Duodenal mucosa (tissue), 2 donors: ENCODE data around the gene CANT1.
"Not testable (repeated sequence)": the region's sequence is repeated elsewhere in the genome, so short reads cannot be mapped to it uniquely, and the experiment has no call there.

ENCODE experiments used
- H3K27ac ChIP-seq: one replicate; pipeline ENCODE4 v1.7.0; 2013; ENCODE audit warnings: low read depth, low read length
- H3K27me3 ChIP-seq, 2 donors: one replicate each; pipeline ENCODE4 v1.7.0; 2013; ENCODE audit warnings: low read length in 2 of 2, control low read depth in 1 of 2; ENCODE audit not compliant: insufficient read depth in 2 of 2, control insufficient read depth in 1 of 2
- H3K36me3 ChIP-seq, 2 donors: one replicate each; pipeline ENCODE4 v1.7.0; 2013; ENCODE audit warnings: low read length in 2 of 2, control low read depth in 1 of 2; ENCODE audit not compliant: insufficient read depth in 2 of 2, control insufficient read depth in 1 of 2
- H3K4me1 ChIP-seq, 2 donors: one replicate each; pipeline ENCODE4 v1.7.0; 2013; ENCODE audit warnings: low read length in 2 of 2, control low read depth in 1 of 2; ENCODE audit not compliant: insufficient read depth in 2 of 2, control insufficient read depth in 1 of 2
- H3K4me3 ChIP-seq, 2 donors: one replicate each; pipeline ENCODE4 v1.7.0; 2013; ENCODE audit warnings: low read length in 2 of 2, low read depth in 1 of 2
- H3K9ac ChIP-seq, 2 donors: one replicate each; pipeline ENCODE4 v1.7.0; 2013; ENCODE audit warnings: low read length in 2 of 2, low read depth in 1 of 2
- H3K9me3 ChIP-seq, 2 donors: one replicate each; pipeline ENCODE4 v1.7.0; 2013; ENCODE audit warnings: low read length in 2 of 2, control low read depth in 1 of 2; ENCODE audit not compliant: control insufficient read depth in 1 of 2

Gene CANT1

DNA sequence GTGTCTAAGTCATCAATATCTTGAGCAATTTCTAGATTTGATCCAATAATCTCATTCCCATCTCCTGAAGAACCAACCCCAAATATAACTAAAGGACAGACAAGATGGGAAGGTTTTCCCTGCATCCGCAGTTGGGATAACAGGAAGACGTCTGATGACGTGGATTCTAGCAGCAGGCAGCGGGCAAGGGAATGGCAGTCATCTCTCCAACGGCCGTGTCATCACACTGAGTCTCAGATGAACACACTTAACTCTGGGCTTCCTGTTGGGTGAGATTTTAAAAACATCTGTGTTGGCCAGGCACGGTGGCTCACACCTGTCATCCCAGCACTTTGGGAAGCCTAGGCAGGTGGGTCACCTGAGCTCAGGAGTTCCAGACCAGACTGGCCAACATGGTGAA is 63.4 kb downstream of the CANT1 start:
- Histone ChIP-seq H3K9me3 (peaks cover 7 to 13% of the 10 kb centered on the region in 2 donors), H3K4me3 (no peak overlapping the region), H3K27ac (no peak overlapping the region), H3K4me1 (peaks cover 10 to 11% of the 10 kb centered on the region in 2 donors), H3K36me3 (no peaks in the 10 kb centered on the region), H3K9ac (no peak overlapping the region), H3K27me3 (no peaks in the 10 kb centered on the region)

DNA sequence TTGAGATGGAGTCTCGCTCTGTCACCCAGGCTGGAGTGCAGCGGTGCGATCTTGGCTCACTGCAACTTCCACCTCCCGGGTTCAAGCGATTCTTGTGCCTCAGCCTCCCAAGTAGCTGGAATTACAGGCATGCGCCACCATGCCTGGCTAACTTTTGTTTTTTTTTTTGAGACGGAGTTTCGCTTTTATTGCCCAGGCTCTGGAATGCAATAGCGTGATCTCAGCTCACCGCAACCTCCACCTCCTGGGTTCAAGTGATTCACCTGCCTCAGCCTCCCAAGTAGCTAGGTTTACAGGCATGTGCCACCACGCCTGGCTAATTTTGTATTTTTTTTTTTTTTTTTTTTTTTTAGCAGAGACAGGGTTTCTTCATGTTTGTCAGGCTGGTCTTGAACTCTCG is 64.1 kb downstream of the CANT1 start:
- H3K36me3 ChIP-seq, H3K4me3 ChIP-seq, H3K27ac ChIP-seq, H3K9me3 ChIP-seq, H3K9ac ChIP-seq, H3K27me3 ChIP-seq: not testable (repeated sequence)
- peaks cover 10 to 11% of the 10 kb centered on the region in 2 donors for H3K4me1 ChIP-seq

DNA sequence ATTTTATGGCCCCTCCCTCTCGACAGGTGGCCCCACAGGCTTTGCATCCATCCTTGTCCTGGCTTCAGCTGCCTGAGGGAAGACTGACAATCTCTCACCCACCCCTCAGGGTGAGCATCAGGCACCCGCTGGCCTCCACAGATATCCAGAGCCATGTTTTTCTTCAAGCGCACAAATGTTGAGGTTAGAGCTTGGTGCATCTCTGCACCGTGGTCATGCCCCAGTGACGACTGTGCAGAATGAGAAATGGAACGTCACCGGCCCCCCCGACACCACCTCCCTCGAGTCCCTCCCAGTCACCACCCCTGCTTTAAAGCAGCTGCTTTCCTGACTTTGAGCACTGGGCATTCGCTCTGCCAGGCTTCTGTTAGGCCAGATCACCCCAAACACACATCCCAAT is 64.6 kb downstream of the CANT1 start:
- Histone ChIP-seq H3K9ac (no peak overlapping the region), H3K27ac (no peak overlapping the region), H3K9me3 (peaks cover 0 to 2% of the 10 kb centered on the region in 2 donors), H3K36me3 (no peaks in the 10 kb centered on the region), H3K4me3 (no peak overlapping the region), H3K27me3 (no peaks in the 10 kb centered on the region), H3K4me1 (peaks cover 10 to 11% of the 10 kb centered on the region in 2 donors)

DNA sequence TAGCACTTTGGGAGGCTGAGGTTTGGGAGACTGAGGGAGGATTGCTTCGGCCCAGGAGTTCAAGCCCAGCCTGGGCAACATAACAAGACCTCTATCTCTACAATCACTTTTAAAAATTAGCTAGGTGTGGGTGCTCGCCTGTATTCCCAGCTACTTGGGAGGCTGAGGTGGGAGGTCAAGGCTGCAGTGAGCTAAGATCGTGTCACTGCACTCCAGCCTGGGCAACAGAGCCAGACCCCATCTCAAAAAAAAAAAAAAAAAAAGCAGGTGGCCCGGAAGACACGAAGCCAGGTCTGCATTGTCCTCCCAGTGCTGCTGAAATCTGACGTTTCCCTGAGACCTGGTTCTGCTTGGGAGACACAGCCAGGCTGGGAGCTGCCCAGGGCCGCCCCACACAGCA is 65.5 kb downstream of the CANT1 start:
- Histone ChIP-seq H3K27ac (no peak overlapping the region), H3K4me1 (peaks cover 10 to 11% of the 10 kb centered on the region in 2 donors), H3K36me3 (no peaks in the 10 kb centered on the region), H3K4me3 (no peak overlapping the region), H3K9me3 (no peaks in the 10 kb centered on the region), H3K9ac (no peak overlapping the region), H3K27me3 (no peaks in the 10 kb centered on the region)
